ENCODE measurements around the gene EED.

DNA sequence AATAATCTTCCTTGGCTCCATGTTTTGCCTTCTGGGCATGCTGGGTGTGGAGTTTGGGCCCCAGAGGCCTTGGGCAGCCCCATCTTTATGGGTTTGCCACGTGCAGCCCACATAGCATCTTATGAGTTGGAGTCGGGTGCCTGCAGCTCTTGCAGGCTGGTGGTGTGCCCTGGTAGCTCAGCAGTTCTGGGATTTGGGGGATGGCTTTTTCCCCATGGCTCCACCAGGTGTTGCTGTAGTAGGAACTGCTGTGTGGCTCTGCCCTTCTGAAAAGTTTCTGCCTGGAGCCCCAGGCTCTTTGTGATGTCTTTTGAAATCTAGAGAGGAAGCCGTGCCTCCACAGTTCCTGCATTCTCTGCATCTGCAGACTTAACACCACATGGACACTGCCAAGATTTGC, 16.8 kb downstream of the EED start:
- TF ChIP-seq CREB1 (IDR thresholded peaks at IDR 0.05; ENCODE audit: low read depth): no peak
- TF ChIP-seq TCF12 (IDR thresholded peaks at IDR 0.05; ENCODE audit: low read depth): no peak
- TF ChIP-seq TAF1 (IDR thresholded peaks at IDR 0.05; ENCODE audit: low read depth): no peak
